Neural cell (in vitro differentiated cells): ENCODE results near the gene COG5. TPM values are rescaled to one million over a fixed set of nuclear protein-coding genes. Genes with fewer than 3 reads are reported as not detected.

Experiments
- H2AFZ ChIP-seq: fragments of 200-600, 300-800 bp; sonication (generic), shearing (Covaris generic); 2 replicates; pipeline ENCODE4 v1.6.0; 2014; ENCODE audit warnings: low read depth, mild to moderate bottlenecking, antibody characterized with exemption, low read length, moderate library complexity
- H3F3A ChIP-seq: fragments of 200-600 bp; shearing (Covaris generic); 2 replicates; pipeline ENCODE4 v1.6.1; 2016; ENCODE audit warnings: mild to moderate bottlenecking, moderate library complexity, mixed read lengths, antibody characterized with exemption, low read length; ENCODE audit not compliant: insufficient read depth, poor library complexity, severe bottlenecking
- H3K27ac ChIP-seq: fragments of 200-600, 300-800 bp; sonication (generic), shearing (Covaris generic); 2 replicates; pipeline ENCODE4 v1.5.1; 2014; ENCODE audit warnings: mild to moderate bottlenecking, low read length, moderate library complexity
- H3K27me3 ChIP-seq: fragments of 300-800, 200-600 bp; sonication (generic), shearing (Covaris generic); 2 replicates; pipeline ENCODE4 v1.6.0; 2014; ENCODE audit warnings: mild to moderate bottlenecking, low read depth, low read length, moderate library complexity; ENCODE audit not compliant: insufficient read depth
- H3K36me3 ChIP-seq: fragments of 300-800, 200-600 bp; sonication (generic), shearing (Covaris generic); 2 replicates; pipeline ENCODE4 v1.5.1; 2014; ENCODE audit warnings: mild to moderate bottlenecking, antibody characterized with exemption, low read length, moderate library complexity; ENCODE audit not compliant: insufficient read depth
- H3K4me2 ChIP-seq: fragments of 300-800, 200-600 bp; sonication (generic), shearing (Covaris generic); 2 replicates; pipeline ENCODE4 v1.6.0; 2014; ENCODE audit warnings: mild to moderate bottlenecking, low read length
- H3K4me3 ChIP-seq: fragments of 300-800, 200-600 bp; sonication (generic), shearing (Covaris generic); 2 replicates; pipeline ENCODE4 v1.5.1; 2014; ENCODE audit warnings: mild to moderate bottlenecking, low read length, moderate library complexity
- H3K79me2 ChIP-seq: fragments of 200-600 bp; shearing (Covaris generic); replicated peaks from 2 replicates; pipeline ENCODE4 v1.6.0; 2014; ENCODE audit warnings: mild to moderate bottlenecking, low read length, moderate library complexity; ENCODE audit not compliant: insufficient read depth
- H3K9ac ChIP-seq: fragments of 300-800, 200-600 bp; sonication (generic), shearing (Covaris generic); 2 replicates; pipeline ENCODE4 v1.6.1; 2016; ENCODE audit warnings: mild to moderate bottlenecking, low read length, mixed read lengths
- H3K9me2 ChIP-seq: fragments of 200-600 bp; shearing (Covaris generic); 2 replicates; pipeline ENCODE4 v1.6.1; 2016; ENCODE audit warnings: mild to moderate bottlenecking, low read length, mixed read lengths; ENCODE audit not compliant: insufficient read depth
- H3K9me3 ChIP-seq: fragments of 200-600, 300-800 bp; sonication (generic), shearing (Covaris generic); 2 replicates; pipeline ENCODE4 v1.6.1; 2016; ENCODE audit warnings: mild to moderate bottlenecking, mixed run types, low read length, moderate library complexity, mixed read lengths
- H4K20me1 ChIP-seq: fragments of 200-600 bp; shearing (Covaris generic); 2 replicates; pipeline ENCODE4 v1.6.1; 2016; ENCODE audit warnings: mild to moderate bottlenecking, mixed run types; ENCODE audit not compliant: insufficient read depth
- CTCF ChIP-seq: fragments of 450-650 bp; IDR thresholded peaks from 2 replicates; pipeline ENCODE4 v1.5.1; 2014; ENCODE audit warnings: antibody characterized with exemption, mild to moderate bottlenecking, moderate library complexity; ENCODE audit not compliant: poor library complexity, severe bottlenecking
- EP300 ChIP-seq: fragments of 450-650 bp; conservative IDR thresholded peaks from 2 replicates; pipeline ENCODE4 v1.6.1; 2014; ENCODE audit warnings: antibody characterized with exemption, mild to moderate bottlenecking, moderate library complexity; ENCODE audit not compliant: poor library complexity, severe bottlenecking
- EZH2 ChIP-seq: fragments of 200-600, 300-800 bp; shearing (Covaris generic), sonication (generic); IDR thresholded peaks from 2 replicates; pipeline ENCODE4 v1.6.1; 2014; ENCODE audit warnings: antibody characterized with exemption, low read length, borderline replicate concordance, mild to moderate bottlenecking; ENCODE audit not compliant: insufficient read depth, poor library complexity, severe bottlenecking
- MXI1 ChIP-seq: fragments of 450-650 bp; conservative IDR thresholded peaks from 2 replicates; pipeline ENCODE4 v1.6.1; 2014; ENCODE audit warnings: antibody characterized with exemption, mild to moderate bottlenecking; ENCODE audit not compliant: poor library complexity, severe bottlenecking
- POLR2AphosphoS5 ChIP-seq: IDR thresholded peaks from 2 replicates; pipeline ENCODE4 v1.6.1; 2012
- RAD21 ChIP-seq: fragments of 450-650 bp; conservative IDR thresholded peaks from 2 replicates; pipeline ENCODE4 v1.6.1; 2014; ENCODE audit warnings: antibody characterized with exemption, mild to moderate bottlenecking, moderate library complexity
- REST ChIP-seq: IDR thresholded peaks from 2 replicates; pipeline ENCODE4 v1.6.1; 2012; ENCODE audit warnings: borderline replicate concordance
- SMC3 ChIP-seq: fragments of 450-650 bp; conservative IDR thresholded peaks from 2 replicates; pipeline ENCODE4 v1.6.1; 2014; ENCODE audit warnings: antibody characterized with exemption, mild to moderate bottlenecking, moderate library complexity; ENCODE audit not compliant: poor library complexity
- TAF1 ChIP-seq: IDR thresholded peaks from 2 replicates; pipeline ENCODE4 v1.6.1; 2012; ENCODE audit warnings: low read depth
- polyA plus RNA-seq: library from polyadenylated mRNA; depleted of rRNA; stranded (reverse); fragments of >200 nt; gene quantifications from 2 replicates; pipeline ENCODE4 v1.2.3, GENCODE V29; 2014

COG5 gene
- polyA plus RNA-seq, 1 donor from 2014 or later, result 13.3 TPM

- H3K4me3 ChIP-seq, result no peak overlapping the region
- no peak overlapping the region for H3K4me2 ChIP-seq
- no peak overlapping the region for H3K9ac ChIP-seq
- TF ChIP-seq EP300, result no peak
- no peak for TF ChIP-seq CTCF
- no peak for TF ChIP-seq TAF1
- TF ChIP-seq EZH2, result no peak
- no peak for TF ChIP-seq POLR2AphosphoS5
- no peaks in the 10 kb centered on the region for H3K27me3 ChIP-seq
- no peaks in the 10 kb centered on the region for H4K20me1 ChIP-seq
- H3K36me3 ChIP-seq, result no peaks in the 10 kb centered on the region
- H3K27ac ChIP-seq, result no peak overlapping the region
- H2AFZ ChIP-seq, result no peak overlapping the region
- H3K9me3 ChIP-seq, result no peaks in the 10 kb centered on the region
- H3K79me2 ChIP-seq, result peaks cover 3% of the 10 kb centered on the region
- no peaks in the 10 kb centered on the region for H3F3A ChIP-seq
- H3K9me2 ChIP-seq, result no peaks in the 10 kb centered on the region
Observed at GRCh38 chr7:107450970-107451369, 112.8 kb downstream of the COG5 start.

- H3K4me2 ChIP-seq, result no peak overlapping the region
- no peak overlapping the region for H3K27ac ChIP-seq
- H3K9me2 ChIP-seq, result no peaks in the 10 kb centered on the region
- no peak overlapping the region for H3K9ac ChIP-seq
- no peak overlapping the region for H3K4me3 ChIP-seq
- no peak overlapping the region for H2AFZ ChIP-seq
- TF ChIP-seq CTCF (no peak), EP300 (no peak), EZH2 (no peak), MXI1 (no peak), POLR2AphosphoS5 (no peak), REST (no peak), TAF1 (no peak), RAD21 (no peak), SMC3 (no peak)
- H3K79me2 ChIP-seq, result no peaks in the 10 kb centered on the region
- H3K27me3 ChIP-seq, result no peaks in the 10 kb centered on the region
- H3F3A ChIP-seq, result no peaks in the 10 kb centered on the region
- no peaks in the 10 kb centered on the region for H3K9me3 ChIP-seq
- no peaks in the 10 kb centered on the region for H4K20me1 ChIP-seq
- H3K36me3 ChIP-seq, result no peaks in the 10 kb centered on the region
Observed at GRCh38 chr7:107446988-107447387, 116.7 kb downstream of the COG5 start.
